ENCODE measurements around the gene POLR1G.

The POLR1G gene

GRCh38 chr19:45442778-45443461, 36.5 kb downstream of the POLR1G start:
- Mint-ChIP-seq H3K4me3 (peak overlapping the region; percentile 63), H3K4me1 (ENCODE audit: low read depth) (peaks cover 27% of the 10 kb centered on the region), H3K27me3 (ENCODE audit: low read depth) (no peaks in the 10 kb centered on the region), H3K9me3 (no peaks in the 10 kb centered on the region), H3K27ac (peak overlapping the region; percentile 46), H3K36me3 (ENCODE audit: low read depth) (no peaks in the 10 kb centered on the region)

- peak overlapping the region; percentile 83 for H3K4me3 Mint-ChIP-seq
Observed at GRCh38 chr19:45443462-45444317, 37.2 kb downstream of the POLR1G start.

GRCh38 chr19:45444318-45445041, 38.0 kb downstream of the POLR1G start:
- Mint-ChIP-seq H3K36me3 (ENCODE audit: low read depth) (no peaks in the 10 kb centered on the region), H3K9me3 (no peaks in the 10 kb centered on the region), H3K27ac (no peak overlapping the region), H3K27me3 (ENCODE audit: low read depth) (no peaks in the 10 kb centered on the region), H3K4me1 (ENCODE audit: low read depth) (peaks cover 31% of the 10 kb centered on the region), H3K4me3 (peak overlapping the region; percentile 14)

More at GRCh38 chr19:45443462-45444317, 37.2 kb downstream of the POLR1G start:
- Mint-ChIP-seq H3K36me3 (ENCODE audit: low read depth) (no peaks in the 10 kb centered on the region), H3K27me3 (ENCODE audit: low read depth) (no peaks in the 10 kb centered on the region), H3K9me3 (no peaks in the 10 kb centered on the region), H3K4me1 (ENCODE audit: low read depth) (peaks cover 27% of the 10 kb centered on the region), H3K27ac (peak overlapping the region; percentile 85)

GRCh38 chr19:45445139-45445538, 38.7 kb downstream of the POLR1G start:
- no peaks in the 10 kb centered on the region for H3K36me3 Mint-ChIP-seq (ENCODE audit: low read depth)
- H3K27ac Mint-ChIP-seq: no peak overlapping the region
- peaks cover 35% of the 10 kb centered on the region for H3K4me1 Mint-ChIP-seq (ENCODE audit: low read depth)
- no peaks in the 10 kb centered on the region for H3K27me3 Mint-ChIP-seq (ENCODE audit: low read depth)
- no peak overlapping the region for H3K4me3 Mint-ChIP-seq
- H3K9me3 Mint-ChIP-seq: no peaks in the 10 kb centered on the region

- peaks cover 33% of the 10 kb centered on the region for H3K4me1 Mint-ChIP-seq (ENCODE audit: low read depth)
- no peaks in the 10 kb centered on the region for H3K36me3 Mint-ChIP-seq (ENCODE audit: low read depth)
- no peak overlapping the region for H3K4me3 Mint-ChIP-seq
- H3K27me3 Mint-ChIP-seq (ENCODE audit: low read depth): peaks cover under 1% of the 10 kb centered on the region
- peak overlapping the region; percentile 24 for H3K27ac Mint-ChIP-seq
- no peaks in the 10 kb centered on the region for H3K9me3 Mint-ChIP-seq
Observed at GRCh38 chr19:45446295-45446694, 39.9 kb downstream of the POLR1G start.

- no peaks in the 10 kb centered on the region for H3K9me3 Mint-ChIP-seq
- peaks cover 40% of the 10 kb centered on the region for H3K4me1 Mint-ChIP-seq (ENCODE audit: low read depth)
- no peak overlapping the region for H3K4me3 Mint-ChIP-seq
- H3K27me3 Mint-ChIP-seq (ENCODE audit: low read depth): peaks cover 7% of the 10 kb centered on the region
- H3K27ac Mint-ChIP-seq: no peak overlapping the region
- no peaks in the 10 kb centered on the region for H3K36me3 Mint-ChIP-seq (ENCODE audit: low read depth)
Observed at GRCh38 chr19:45446944-45447343, 40.5 kb downstream of the POLR1G start.

- Mint-ChIP-seq H3K27ac (peak overlapping the region; percentile 7), H3K36me3 (ENCODE audit: low read depth) (no peaks in the 10 kb centered on the region), H3K4me1 (ENCODE audit: low read depth) (peaks cover 34% of the 10 kb centered on the region), H3K4me3 (no peak overlapping the region), H3K27me3 (ENCODE audit: low read depth) (peaks cover 8% of the 10 kb centered on the region), H3K9me3 (no peaks in the 10 kb centered on the region)
Observed at GRCh38 chr19:45448425-45448756, 41.9 kb downstream of the POLR1G start.

GRCh38 chr19:45448887-45449299, 42.4 kb downstream of the POLR1G start:
- Mint-ChIP-seq H3K4me3 (peak overlapping the region; percentile 49), H3K9me3 (no peaks in the 10 kb centered on the region), H3K36me3 (ENCODE audit: low read depth) (no peaks in the 10 kb centered on the region), H3K4me1 (ENCODE audit: low read depth) (peaks cover 31% of the 10 kb centered on the region), H3K27me3 (ENCODE audit: low read depth) (peaks cover 10% of the 10 kb centered on the region), H3K27ac (peak overlapping the region; percentile 67)

- Mint-ChIP-seq H3K27ac (peak overlapping the region; percentile 97), H3K4me1 (ENCODE audit: low read depth) (peaks cover 32% of the 10 kb centered on the region), H3K27me3 (ENCODE audit: low read depth) (peaks cover 12% of the 10 kb centered on the region), H3K36me3 (ENCODE audit: low read depth) (no peaks in the 10 kb centered on the region), H3K4me3 (peak overlapping the region; percentile 89), H3K9me3 (no peaks in the 10 kb centered on the region)
Observed at GRCh38 chr19:45450012-45450333, 43.5 kb downstream of the POLR1G start.

GRCh38 chr19:45451131-45451849, 44.8 kb downstream of the POLR1G start:
- Mint-ChIP-seq H3K27me3 (ENCODE audit: low read depth) (peaks cover 12% of the 10 kb centered on the region), H3K27ac (peak overlapping the region; percentile 98), H3K9me3 (no peaks in the 10 kb centered on the region), H3K4me3 (peak overlapping the region; percentile 81), H3K4me1 (ENCODE audit: low read depth) (peaks cover 36% of the 10 kb centered on the region), H3K36me3 (ENCODE audit: low read depth) (no peaks in the 10 kb centered on the region)

GRCh38 chr19:45451850-45452387, 45.5 kb downstream of the POLR1G start:
- H3K36me3 Mint-ChIP-seq (ENCODE audit: low read depth): no peaks in the 10 kb centered on the region
- peaks cover 35% of the 10 kb centered on the region for H3K4me1 Mint-ChIP-seq (ENCODE audit: low read depth)
- H3K27ac Mint-ChIP-seq: peak overlapping the region; percentile 98
- peak overlapping the region; percentile 81 for H3K4me3 Mint-ChIP-seq
- no peaks in the 10 kb centered on the region for H3K9me3 Mint-ChIP-seq
- peaks cover 12% of the 10 kb centered on the region for H3K27me3 Mint-ChIP-seq (ENCODE audit: low read depth)

GRCh38 chr19:45455707-45456499, 49.5 kb downstream of the POLR1G start:
- Mint-ChIP-seq H3K36me3 (ENCODE audit: low read depth) (no peaks in the 10 kb centered on the region), H3K27ac (no peak overlapping the region), H3K27me3 (ENCODE audit: low read depth) (peaks cover 12% of the 10 kb centered on the region), H3K4me1 (ENCODE audit: low read depth) (peaks cover 20% of the 10 kb centered on the region), H3K4me3 (no peak overlapping the region), H3K9me3 (no peaks in the 10 kb centered on the region)

- Mint-ChIP-seq H3K4me3 (no peak overlapping the region), H3K9me3 (no peaks in the 10 kb centered on the region), H3K27me3 (ENCODE audit: low read depth) (peaks cover 10% of the 10 kb centered on the region), H3K4me1 (ENCODE audit: low read depth) (peaks cover 15% of the 10 kb centered on the region), H3K27ac (no peak overlapping the region), H3K36me3 (ENCODE audit: low read depth) (no peaks in the 10 kb centered on the region)
Observed at GRCh38 chr19:45456500-45456815, 50.0 kb downstream of the POLR1G start.

Measured in T-helper 1 cell treated with Interleukin-12 subunit alpha and Interleukin-12 subunit beta and Interleukin-4 antibody, amounts not matched to agents 30 μg/mL and 1 μg/mL, for 36 hours (primary cell).